HG03135 (cell line): ENCODE data around the gene GBX2.

Experiments
- ATAC-seq: cut with Tn5 transposase; IDR thresholded peaks from one replicate; pipeline ENCODE4 v1.9.1; 2021; ENCODE audit warnings: mild to moderate bottlenecking, moderate library complexity; ENCODE audit not compliant: unreplicated experiment

GBX2 gene

GRCh38 chr2:236169151-236169721 is 1.1 kb upstream of the GBX2 start:
- ATAC-seq = no peak

- ATAC-seq = no peak
These were observed 683 bp downstream of the GBX2 start for GRCh38 chr2:236167297-236168109.

GRCh38 chr2:236166796-236167296 is 1.3 kb downstream of the GBX2 start:
- no peak for ATAC-seq

- ATAC-seq = no peak
These were observed 2.1 kb downstream of the GBX2 start for GRCh38 chr2:236165842-236166795.

- no peak for ATAC-seq
These were observed 3.0 kb downstream of the GBX2 start for GRCh38 chr2:236164925-236165841.

- ATAC-seq = no peak
These were observed 3.8 kb downstream of the GBX2 start for GRCh38 chr2:236164201-236164924.

GRCh38 chr2:236163471-236164200 is 4.5 kb downstream of the GBX2 start:
- no peak for ATAC-seq

GRCh38 chr2:236162882-236163470 is 5.2 kb downstream of the GBX2 start:
- no peak for ATAC-seq

GRCh38 chr2:236162031-236162845 is 5.9 kb downstream of the GBX2 start:
- no peak for ATAC-seq

- ATAC-seq = no peak
These were observed 6.7 kb downstream of the GBX2 start for GRCh38 chr2:236161531-236161930.

- no peak for ATAC-seq
These were observed 7.1 kb downstream of the GBX2 start for GRCh38 chr2:236161082-236161462.

GRCh38 chr2:236160366-236161081 is 7.7 kb downstream of the GBX2 start:
- ATAC-seq = no peak

- no peak for ATAC-seq
These were observed 8.4 kb downstream of the GBX2 start for GRCh38 chr2:236159778-236160170.

GRCh38 chr2:236158969-236159777 is 9.0 kb downstream of the GBX2 start:
- no peak for ATAC-seq

- no peak for ATAC-seq
These were observed 10.2 kb downstream of the GBX2 start for GRCh38 chr2:236157815-236158498.

- no peak for ATAC-seq
These were observed 10.8 kb downstream of the GBX2 start for GRCh38 chr2:236157366-236157765.
